Neuronal stem cell (in vitro differentiated cells): Measurements from ENCODE around the gene TMEM154.

Experiments used
- DNase-seq: peaks from one replicate; pipeline ENCODE4 v3.0.0-alpha.2; 2013; ENCODE audit warnings: low spot score
- H2AFZ ChIP-seq: one replicate; pipeline ENCODE4 v1.6.1; 2013; ENCODE audit warnings: mild to moderate bottlenecking, low read length, inconsistent platforms
- H2AK5ac ChIP-seq: 2 replicates; pipeline ENCODE4 v1.6.1; 2013; ENCODE audit warnings: low read depth, mild to moderate bottlenecking, inconsistent platforms, low read length, moderate library complexity, mixed read lengths
- H2BK120ac ChIP-seq: 2 replicates; pipeline ENCODE4 v1.6.1; 2013; ENCODE audit warnings: low read depth, mild to moderate bottlenecking, inconsistent platforms, low read length, moderate library complexity, mixed read lengths
- H2BK12ac ChIP-seq: one replicate; pipeline ENCODE4 v1.6.1; 2013; ENCODE audit warnings: low read length, inconsistent platforms
- H2BK15ac ChIP-seq: 2 replicates; pipeline ENCODE4 v1.6.1; 2013; ENCODE audit warnings: mild to moderate bottlenecking, low read length, inconsistent platforms, mixed read lengths
- H2BK5ac ChIP-seq: one replicate; pipeline ENCODE4 v1.6.1; 2013; ENCODE audit warnings: inconsistent platforms, mild to moderate bottlenecking, low read length, moderate library complexity
- H3K14ac ChIP-seq: one replicate; pipeline ENCODE4 v1.6.1; 2013; ENCODE audit warnings: low read length, inconsistent platforms
- H3K18ac ChIP-seq: 2 replicates; pipeline ENCODE4 v1.6.1; 2013; ENCODE audit warnings: low read length, inconsistent platforms
- H3K23ac ChIP-seq: 2 replicates; pipeline ENCODE4 v1.6.1; 2013; ENCODE audit warnings: low read depth, mild to moderate bottlenecking, mixed read lengths, low read length, inconsistent platforms; ENCODE audit not compliant: poor library complexity
- H3K27ac ChIP-seq: replicated peaks from 3 replicates; pipeline ENCODE4 v1.5.1; 2013; ENCODE audit warnings: low read length, inconsistent platforms
- H3K27me3 ChIP-seq, 3 experiments: 2 replicates each; pipeline ENCODE4 v1.6.1; 2013; ENCODE audit warnings: low read length in 3 of 3, mild to moderate bottlenecking in 2 of 3, inconsistent platforms in 1 of 3, low read depth in 1 of 3, mixed read lengths in 1 of 3, moderate library complexity in 1 of 3; ENCODE audit not compliant: control insufficient read depth in 3 of 3, insufficient read depth in 3 of 3
- H3K36me3 ChIP-seq, 2 donors: replicated peaks in 1 of 2; 2 replicates each; pipeline ENCODE4 v1.6.1; 2013; ENCODE audit warnings: low read length in 2 of 2; ENCODE audit not compliant: control insufficient read depth in 2 of 2, insufficient read depth in 2 of 2
- H3K4ac ChIP-seq: 2 replicates; pipeline ENCODE4 v1.6.1; 2013; ENCODE audit warnings: inconsistent platforms, mild to moderate bottlenecking, low read length, moderate library complexity
- H3K4me1 ChIP-seq, 2 donors: 1 replicate in 1 of 2; 2 replicates in 1 of 2; pipeline ENCODE4 v1.6.1; 2013; ENCODE audit warnings: low read length in 2 of 2, low read depth in 1 of 2; ENCODE audit not compliant: control insufficient read depth in 2 of 2, insufficient read depth in 1 of 2
- H3K4me2 ChIP-seq: one replicate; pipeline ENCODE4 v1.6.1; 2013; ENCODE audit warnings: mild to moderate bottlenecking, low read length, inconsistent platforms; ENCODE audit not compliant: insufficient read depth, poor library complexity, severe bottlenecking
- H3K4me3 ChIP-seq, 2 donors: 2 replicates each; pipeline ENCODE4 v1.5.1; 2013; ENCODE audit warnings: low read length in 2 of 2, mild to moderate bottlenecking in 2 of 2, inconsistent platforms in 1 of 2, moderate library complexity in 1 of 2
- H3K79me1 ChIP-seq: one replicate; pipeline ENCODE4 v1.6.1; 2013; ENCODE audit warnings: low read depth, mild to moderate bottlenecking, inconsistent platforms, low read length, moderate library complexity
- H3K9ac ChIP-seq: one replicate; pipeline ENCODE4 v1.6.1; 2013; ENCODE audit warnings: mild to moderate bottlenecking, low read depth, low read length, inconsistent platforms; ENCODE audit not compliant: poor library complexity
- H3K9me3 ChIP-seq, 2 donors: replicated peaks in 1 of 2; 2 replicates each; pipeline versions ENCODE3 to v1.6.1; 2013; ENCODE audit warnings: low read length in 2 of 2, mild to moderate bottlenecking in 2 of 2, inconsistent platforms in 1 of 2, low read depth in 1 of 2, mixed read lengths in 1 of 2, moderate library complexity in 1 of 2; ENCODE audit not compliant: control insufficient read depth in 2 of 2, insufficient read depth in 1 of 2
- H4K8ac ChIP-seq: one replicate; pipeline ENCODE4 v1.6.1; 2013; ENCODE audit warnings: low read depth, mild to moderate bottlenecking, inconsistent platforms, low read length, moderate library complexity
- H4K91ac ChIP-seq: one replicate; pipeline ENCODE4 v1.6.1; 2013; ENCODE audit warnings: low read length, low read depth, mild to moderate bottlenecking, inconsistent platforms; ENCODE audit not compliant: poor library complexity
- WGBS, 2 donors: extraction: QIAGEN DNeasy Blood & Tissue Kit; methylation state at CpG; one replicate each; pipeline ENCODE4 v1.1.7; 2013; ENCODE audit warnings: missing lambda C conversion rate in 2 of 2, mixed read lengths in 1 of 2; ENCODE audit not compliant: insufficient read length in 2 of 2, insufficient replicate concordance in 1 of 2; ENCODE audit errors: extremely low coverage in 2 of 2; 5-methylcytosine and 5-hydroxymethylcytosine counted together

TMEM154 gene

DNA sequence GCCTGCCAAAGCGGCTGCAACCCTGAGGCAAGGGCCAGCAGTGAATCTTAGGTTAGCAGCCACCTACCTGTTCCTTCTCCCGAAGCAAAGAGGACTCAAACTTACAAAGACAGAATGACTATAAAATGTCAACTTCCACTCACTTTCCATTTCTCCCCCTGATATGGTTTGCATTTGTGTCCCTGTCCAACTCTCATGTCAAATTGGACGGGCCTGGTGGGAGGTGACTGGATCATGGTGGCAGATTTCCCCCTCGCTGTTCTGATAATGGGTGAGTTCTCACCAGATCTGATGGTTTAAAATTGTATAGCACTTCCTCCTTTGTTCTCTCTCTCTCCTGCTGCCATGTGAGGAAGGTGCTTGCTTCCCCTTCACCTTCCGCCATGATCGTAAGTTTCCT lies 35.3 kb upstream of the TMEM154 start:
- H3K79me1 ChIP-seq: no peaks in the 10 kb centered on the region
- H2AK5ac ChIP-seq: no peak overlapping the region
- no peak overlapping the region for H2BK15ac ChIP-seq
- no peak overlapping the region for H2BK120ac ChIP-seq
- no peak overlapping the region for H3K9ac ChIP-seq
- H3K18ac ChIP-seq: no peak overlapping the region
- no peak overlapping the region for H3K27ac ChIP-seq
- no peaks in the 10 kb centered on the region for H3K9me3 ChIP-seq
- H3K4me2 ChIP-seq: no peak overlapping the region
- H2BK5ac ChIP-seq: no peak overlapping the region
- WGBS, 2 donors: no CpG with 5 or more reads among the region's 6 CpGs
- H3K4ac ChIP-seq: no peak overlapping the region
- no peak overlapping the region for H3K23ac ChIP-seq
- no peaks in the 10 kb centered on the region for H3K36me3 ChIP-seq
- H2AFZ ChIP-seq: no peak overlapping the region
- no peak overlapping the region for H2BK12ac ChIP-seq
- no peak overlapping the region for H4K91ac ChIP-seq
- no peaks in the 10 kb centered on the region for H3K27me3 ChIP-seq
- no peak overlapping the region for H4K8ac ChIP-seq
- DNase-seq: no peak
- H3K14ac ChIP-seq: no peak overlapping the region
- H3K4me3 ChIP-seq: no peak overlapping the region
- H3K4me1 ChIP-seq: peaks cover 0 to 1% of the 10 kb centered on the region in 2 donors

DNA sequence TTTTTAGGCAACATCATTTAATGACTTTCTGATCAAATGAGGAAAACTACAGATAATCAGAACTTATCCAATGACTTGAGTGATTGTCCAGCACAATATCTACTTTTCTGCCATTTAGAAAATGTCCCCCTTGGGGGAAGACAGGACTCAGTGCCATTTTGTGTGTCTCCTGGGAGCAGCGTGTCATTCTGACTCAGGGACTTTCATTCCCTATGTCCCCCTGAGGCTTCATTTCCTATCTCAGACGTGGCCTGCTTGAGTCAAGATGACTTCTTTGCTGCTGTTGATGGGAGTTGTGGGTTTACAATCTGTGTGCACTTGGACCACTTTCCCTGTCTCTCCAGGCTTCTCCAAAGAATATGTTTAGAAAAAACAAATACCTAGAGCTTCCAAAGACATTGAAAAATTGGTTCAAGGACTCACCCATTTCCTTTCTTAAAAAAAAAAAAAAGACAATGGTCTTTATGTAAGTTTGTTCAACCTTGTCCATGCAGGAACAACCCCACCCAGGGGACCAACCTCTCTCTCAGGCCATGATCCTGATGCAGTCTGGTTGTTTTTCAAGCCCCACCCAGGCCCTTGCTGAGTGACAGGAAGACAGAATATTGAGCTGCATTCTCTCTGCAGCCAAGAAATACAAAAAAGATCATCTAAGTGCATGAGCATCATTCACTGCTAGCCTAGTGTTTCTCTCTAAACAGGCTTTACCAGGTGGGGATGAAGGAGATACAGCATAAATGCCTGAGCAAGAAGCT lies 34.3 kb upstream of the TMEM154 start:
- Histone ChIP-seq H3K4me1 (peaks cover 0 to 2% of the 10 kb centered on the region in 2 donors), H4K8ac (no peak overlapping the region), H3K14ac (no peak overlapping the region), H3K27ac (no peak overlapping the region), H3K9ac (no peak overlapping the region), H2BK5ac (no peak overlapping the region), H4K91ac (no peak overlapping the region), H3K79me1 (no peaks in the 10 kb centered on the region), H3K18ac (no peak overlapping the region), H3K4ac (no peak overlapping the region), H2BK15ac (no peak overlapping the region), H2AK5ac (no peak overlapping the region), H3K36me3 (no peaks in the 10 kb centered on the region), H3K9me3 (no peaks in the 10 kb centered on the region), H3K23ac (no peak overlapping the region), H2BK12ac (no peak overlapping the region), H2AFZ (no peak overlapping the region), H3K27me3 (no peaks in the 10 kb centered on the region), H3K4me2 (no peak overlapping the region), H3K4me3 (no peak overlapping the region), H2BK120ac (no peak overlapping the region)
- no peak for DNase-seq
- WGBS, 2 donors: no CpG with 5 or more reads among the region's 2 CpGs

DNA sequence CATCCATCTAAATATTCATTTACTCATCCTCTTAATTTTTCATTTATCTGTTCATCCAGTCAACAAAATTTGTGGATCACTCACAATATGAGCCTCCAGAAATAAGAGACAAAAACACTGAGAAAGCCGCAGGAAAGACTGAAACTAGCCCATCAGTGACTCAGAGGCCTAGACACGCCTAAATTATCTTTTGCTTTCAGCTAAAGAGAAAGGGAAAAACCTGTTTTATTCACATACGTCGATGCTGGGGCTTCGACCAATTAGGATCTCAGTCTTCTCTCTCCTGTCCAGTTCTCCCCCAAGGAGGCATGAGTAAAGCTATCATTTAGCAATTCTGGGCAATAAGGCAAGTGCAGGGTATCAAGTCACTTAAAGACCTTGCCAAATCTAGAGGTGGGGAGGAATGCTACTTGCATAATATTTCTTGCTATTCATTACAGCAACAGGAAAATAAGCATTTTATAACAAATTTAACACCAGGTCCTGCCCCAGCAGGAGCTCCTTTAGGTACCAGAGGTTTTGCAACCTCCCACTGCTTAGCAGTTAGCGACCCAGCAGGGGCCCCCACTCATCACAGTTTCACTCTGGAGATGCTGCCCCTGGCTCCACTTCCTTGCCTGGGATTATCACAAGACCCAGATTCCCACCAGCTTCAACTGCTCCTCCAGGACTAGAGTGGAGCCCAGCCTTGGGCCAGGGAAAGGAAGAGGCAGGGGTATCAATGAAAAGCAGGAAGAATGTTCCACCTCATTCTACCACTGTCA lies 30.1 kb upstream of the TMEM154 start:
- no peak overlapping the region for H2AK5ac ChIP-seq
- DNase-seq: no peak
- no peak overlapping the region for H3K23ac ChIP-seq
- H3K9ac ChIP-seq: no peak overlapping the region
- no peak overlapping the region for H2BK15ac ChIP-seq
- no peak overlapping the region for H2BK5ac ChIP-seq
- H3K27me3 ChIP-seq: peaks cover 0 to 8% (median 0%) of the 10 kb centered on the region in 3 experiments
- no peak overlapping the region for H4K91ac ChIP-seq
- no peak overlapping the region for H3K4ac ChIP-seq
- WGBS, 2 donors: no CpG with 5 or more reads among the region's 6 CpGs
- H3K14ac ChIP-seq: no peak overlapping the region
- no peak overlapping the region for H4K8ac ChIP-seq
- no peak overlapping the region for H2BK120ac ChIP-seq
- no peak overlapping the region for H3K4me2 ChIP-seq
- H3K9me3 ChIP-seq: no peaks in the 10 kb centered on the region
- H2AFZ ChIP-seq: no peak overlapping the region
- H3K27ac ChIP-seq: no peak overlapping the region
- H2BK12ac ChIP-seq: no peak overlapping the region
- peaks cover 0 to 2% of the 10 kb centered on the region in 2 donors for H3K4me1 ChIP-seq
- no peaks in the 10 kb centered on the region for H3K36me3 ChIP-seq
- no peak overlapping the region for H3K18ac ChIP-seq
- no peak overlapping the region for H3K4me3 ChIP-seq
- no peaks in the 10 kb centered on the region for H3K79me1 ChIP-seq

DNA sequence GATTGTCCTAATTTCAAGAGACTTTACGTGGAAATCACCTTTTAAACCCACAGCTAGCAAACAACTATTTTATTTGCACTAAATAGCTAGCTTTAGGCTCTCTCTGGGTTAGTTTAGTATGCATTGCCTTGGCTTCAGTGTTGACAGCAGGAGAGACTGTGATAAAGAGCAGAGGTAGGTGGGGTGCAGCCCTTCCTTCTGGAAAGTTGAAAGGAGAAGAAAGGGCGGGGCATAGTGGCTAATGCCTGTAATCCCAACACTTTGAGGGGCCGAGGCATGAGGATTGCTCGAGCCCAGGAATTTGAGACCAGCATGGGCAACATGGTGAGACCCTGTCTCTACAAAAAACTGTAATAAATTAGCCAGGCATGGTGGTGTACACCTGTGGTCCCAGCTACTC lies 29.0 kb upstream of the TMEM154 start:
- H3K27ac ChIP-seq: no peak overlapping the region
- no CpG with 5 or more reads among the region's 4 CpGs for WGBS, 2 donors
- no peak overlapping the region for H3K9ac ChIP-seq

More for the DNA sequence above, 29.0 kb upstream of the TMEM154 start:
- H3K27me3 ChIP-seq: peaks cover 0 to 8% (median 0%) of the 10 kb centered on the region in 3 experiments
- H2BK5ac ChIP-seq: no peak overlapping the region
- no peak overlapping the region for H3K4me2 ChIP-seq
- no peaks in the 10 kb centered on the region for H3K79me1 ChIP-seq
- H3K14ac ChIP-seq: no peak overlapping the region
- no peak for DNase-seq
- no peak overlapping the region for H3K23ac ChIP-seq
- H3K4me3 ChIP-seq: no peak overlapping the region
- no peak overlapping the region for H4K91ac ChIP-seq
- no peak overlapping the region for H4K8ac ChIP-seq
- no peak overlapping the region for H3K4ac ChIP-seq
- H3K36me3 ChIP-seq: no peaks in the 10 kb centered on the region
- H2BK12ac ChIP-seq: no peak overlapping the region
- no peak overlapping the region for H2BK15ac ChIP-seq
- H2AK5ac ChIP-seq: no peak overlapping the region
- no peak overlapping the region for H2BK120ac ChIP-seq
- H2AFZ ChIP-seq: no peak overlapping the region
- no peak overlapping the region for H3K18ac ChIP-seq
- peaks cover 0 to 3% of the 10 kb centered on the region in 2 donors for H3K9me3 ChIP-seq
- peaks cover 0 to 2% of the 10 kb centered on the region in 2 donors for H3K4me1 ChIP-seq
